NK-92 treated with Interleukin-12 subunit alpha and Interleukin-12 subunit beta, amount 100 ng/mL, for 24 hours (cell line): ENCODE measurements around the gene MYL6.
"Not testable (repeated sequence)": the region's sequence is repeated elsewhere in the genome, so short reads cannot be mapped to it uniquely, and the experiment has no call there.

Source experiments
- DNase-seq: peaks from one replicate; lab custom pipeline; 2025; lab: John Stamatoyannopoulos, UW

MYL6 gene

GRCh38 chr12:56158029-56158925 is at the start of gene MYL6:
Gene MYL6, plus strand, starts transcription at chr12:56158359. Its CDS starts 43 bp downstream, at chr12:56158402.
- DNase-seq, result peak; percentile 84

DNA sequence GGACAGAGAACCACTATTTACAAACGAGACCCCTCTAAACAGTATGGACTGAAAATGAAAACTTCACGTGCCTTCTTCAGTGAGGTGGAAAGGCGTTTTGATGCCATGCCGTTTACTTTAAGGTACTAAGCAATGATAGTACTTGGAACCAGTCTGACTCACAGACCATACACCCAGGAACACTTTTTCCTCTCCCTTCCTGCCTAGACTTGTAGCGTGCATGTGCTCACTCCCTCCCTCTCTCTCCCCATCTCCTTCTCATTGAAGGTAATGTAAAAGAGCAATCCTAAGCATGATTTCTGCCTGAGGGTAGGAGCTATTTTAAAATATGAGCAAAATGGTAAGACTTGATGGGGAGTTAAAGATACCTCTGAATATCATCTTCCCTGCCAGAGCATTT is 47.6 kb upstream of the MYL6 start:
- DNase-seq, result no peak

GRCh38 chr12:56114084-56114483 is 44.1 kb upstream of the MYL6 start:
- no peak for DNase-seq

DNA sequence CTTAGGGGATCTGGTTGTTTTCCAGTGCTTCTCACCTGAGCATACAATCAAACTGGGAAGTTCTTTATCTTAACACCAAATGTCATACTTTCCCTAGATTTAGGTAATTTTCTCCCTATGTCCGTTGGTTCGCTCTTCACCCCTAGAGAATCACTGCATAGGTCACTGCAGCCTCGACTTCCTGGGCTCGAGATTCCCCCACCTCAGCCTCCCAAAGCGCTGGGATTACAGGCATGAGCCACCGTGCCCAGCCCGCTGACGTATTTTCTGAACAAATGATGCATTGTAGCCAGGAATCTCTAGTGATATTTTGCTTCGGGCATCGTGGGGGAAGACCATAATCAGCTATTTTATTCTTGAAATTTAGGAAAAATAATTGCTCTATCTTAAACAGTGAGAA is 42.8 kb upstream of the MYL6 start:
- no peak for DNase-seq

GRCh38 chr12:56116267-56117081 is 41.7 kb upstream of the MYL6 start, which contains the start of gene RPL41:
Gene RPL41, plus strand, starts transcription at chr12:56116633.
- peak; percentile 71 for DNase-seq

GRCh38 chr12:56117082-56117706 is 41.0 kb upstream of the MYL6 start:
- DNase-seq, result not testable (repeated sequence)

GRCh38 chr12:56117778-56118687 is 40.1 kb upstream of the MYL6 start, which contains the start of gene ZC3H10:
Gene ZC3H10, plus strand, starts transcription at chr12:56118266. Its CDS starts 2,297 bp downstream, at chr12:56120563.
- DNase-seq, result peak; percentile 96

- no peak for DNase-seq
These were observed 39.3 kb upstream of the MYL6 start for GRCh38 chr12:56118688-56119357.

DNA sequence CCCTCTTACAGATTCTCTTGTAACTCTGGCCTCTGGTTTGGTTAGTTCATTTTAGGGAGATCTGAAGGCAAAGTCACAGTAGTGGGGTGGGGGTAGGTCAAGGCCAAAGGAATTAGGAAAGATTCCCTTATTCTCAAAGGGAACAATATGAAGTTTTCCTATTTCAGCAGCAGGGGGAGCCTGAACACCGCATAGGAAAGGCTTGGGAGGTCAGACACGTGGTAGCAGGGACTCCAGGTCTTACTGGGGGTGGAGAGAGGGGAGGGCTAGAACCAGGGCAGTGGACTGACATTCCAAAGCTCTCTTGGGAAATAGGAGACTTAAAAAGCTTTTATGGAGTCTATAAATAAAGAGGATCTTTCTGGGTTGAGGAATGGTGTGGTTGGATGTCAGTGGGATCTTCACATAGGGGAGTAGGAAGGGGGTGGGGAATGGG is 38.8 kb upstream of the MYL6 start:
- DNase-seq, result peak; percentile 40

GRCh38 chr12:56120158-56120846 is 37.9 kb upstream of the MYL6 start:
- no peak for DNase-seq

GRCh38 chr12:56121204-56121870 is 36.8 kb upstream of the MYL6 start:
- no peak for DNase-seq

GRCh38 chr12:56122637-56123036 is 35.5 kb upstream of the MYL6 start:
- no peak for DNase-seq

DNA sequence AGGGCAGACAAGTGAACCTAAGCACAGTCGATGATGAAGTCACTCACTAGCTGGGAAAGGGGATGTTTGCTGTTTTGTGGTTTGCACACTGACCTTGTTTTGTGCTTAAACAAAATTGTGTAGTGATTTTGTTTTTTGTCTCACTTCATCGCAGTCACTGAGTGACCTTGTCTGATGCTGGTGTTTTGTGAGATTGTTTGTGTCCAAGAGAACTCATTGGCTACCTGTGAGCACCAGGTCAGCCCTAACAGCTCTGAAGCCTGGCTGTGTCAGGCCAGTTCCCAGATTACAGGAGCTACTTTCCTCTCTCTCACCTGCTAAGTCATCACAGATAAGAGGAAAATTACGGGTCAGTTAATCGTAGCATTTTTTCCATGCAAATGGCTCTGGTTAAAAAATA is 34.0 kb upstream of the MYL6 start:
- DNase-seq, result no peak

DNA sequence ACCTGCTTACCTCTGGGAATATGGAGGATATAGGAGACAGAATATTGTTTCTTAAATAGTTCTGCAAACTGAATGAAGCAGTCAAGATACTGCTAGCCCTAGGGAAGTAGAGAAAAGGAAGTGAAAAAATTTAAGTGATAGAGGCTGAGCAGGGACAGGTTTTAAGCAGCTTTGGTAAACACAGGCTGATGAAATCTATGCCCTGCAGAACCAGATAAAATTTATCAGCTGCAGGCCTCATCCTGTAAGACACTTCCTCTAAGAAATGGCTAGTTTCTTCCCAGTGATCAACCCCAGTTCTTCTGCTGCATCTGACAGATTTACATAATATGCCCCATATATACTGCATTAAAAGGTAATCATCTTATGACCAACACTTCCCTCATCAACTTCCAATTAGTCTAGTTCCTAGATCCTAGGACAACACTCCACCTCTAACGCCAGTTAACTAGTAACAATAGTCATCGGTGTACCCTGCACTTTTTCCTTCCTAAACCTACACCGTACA is 31.4 kb upstream of the MYL6 start:
- DNase-seq, result no peak

- no peak for DNase-seq
These were observed 30.7 kb upstream of the MYL6 start for GRCh38 chr12:56127485-56127887.

GRCh38 chr12:56127888-56128669 is 30.1 kb upstream of the MYL6 start, which contains the start of gene ESYT1:
Gene ESYT1, plus strand, starts transcription at chr12:56128267. Its CDS starts 53 bp downstream, at chr12:56128320.
- peak; percentile 97 for DNase-seq

DNA sequence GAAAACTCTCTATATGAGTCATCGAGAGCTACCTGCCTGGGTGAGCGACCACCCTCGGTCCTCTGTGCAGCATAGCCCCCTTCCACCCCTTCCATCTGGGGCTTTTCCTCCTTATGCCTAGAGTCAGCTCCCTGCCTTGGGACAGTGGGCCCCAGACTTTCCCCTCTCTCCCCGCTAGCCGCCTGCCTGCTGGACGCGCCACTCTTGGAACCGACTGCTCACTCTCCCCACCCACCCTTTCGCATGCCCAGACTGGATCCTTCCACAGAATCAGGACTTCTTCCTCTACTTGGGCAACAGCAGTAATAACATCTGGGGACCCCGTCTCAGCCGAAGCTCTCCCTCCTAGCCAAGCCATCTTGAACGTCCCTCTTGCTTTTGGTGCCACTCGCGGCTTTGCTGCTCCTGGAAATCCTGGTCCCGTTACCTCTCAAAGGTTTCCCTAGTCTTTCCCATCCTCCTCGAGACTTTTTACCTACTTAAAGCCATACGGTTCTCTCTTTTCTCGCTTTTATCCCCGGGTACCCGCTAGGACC is 29.4 kb upstream of the MYL6 start:
- DNase-seq, result no peak
